ENCODE results near the gene GIPC3.

GIPC3 gene

GRCh38 chr19:3638208-3639193, 53.2 kb downstream of the GIPC3 start:
- DNase-seq (ENCODE audit: low spot score), result no peak

DNA sequence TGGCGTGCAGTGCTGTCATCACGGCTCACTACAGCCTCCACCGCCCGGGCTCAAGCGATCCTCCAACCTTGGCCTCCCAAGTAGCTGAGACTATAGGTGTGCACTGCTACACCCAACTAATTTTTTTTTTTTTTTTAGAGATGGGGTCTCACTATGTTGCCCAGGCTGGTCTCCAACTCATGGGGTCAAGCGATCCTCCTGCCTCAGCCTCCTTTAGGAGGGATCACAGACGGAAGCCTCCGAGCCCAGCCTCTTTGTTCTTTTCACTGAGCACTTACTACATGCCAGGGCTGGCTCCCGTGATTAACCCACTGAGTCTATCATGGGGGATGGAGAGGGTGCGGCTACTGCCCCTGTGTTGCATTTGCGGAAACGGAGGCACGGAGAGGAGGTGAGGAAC, 54.2 kb downstream of the GIPC3 start:
- DNase-seq (ENCODE audit: low spot score), result no peak

DNA sequence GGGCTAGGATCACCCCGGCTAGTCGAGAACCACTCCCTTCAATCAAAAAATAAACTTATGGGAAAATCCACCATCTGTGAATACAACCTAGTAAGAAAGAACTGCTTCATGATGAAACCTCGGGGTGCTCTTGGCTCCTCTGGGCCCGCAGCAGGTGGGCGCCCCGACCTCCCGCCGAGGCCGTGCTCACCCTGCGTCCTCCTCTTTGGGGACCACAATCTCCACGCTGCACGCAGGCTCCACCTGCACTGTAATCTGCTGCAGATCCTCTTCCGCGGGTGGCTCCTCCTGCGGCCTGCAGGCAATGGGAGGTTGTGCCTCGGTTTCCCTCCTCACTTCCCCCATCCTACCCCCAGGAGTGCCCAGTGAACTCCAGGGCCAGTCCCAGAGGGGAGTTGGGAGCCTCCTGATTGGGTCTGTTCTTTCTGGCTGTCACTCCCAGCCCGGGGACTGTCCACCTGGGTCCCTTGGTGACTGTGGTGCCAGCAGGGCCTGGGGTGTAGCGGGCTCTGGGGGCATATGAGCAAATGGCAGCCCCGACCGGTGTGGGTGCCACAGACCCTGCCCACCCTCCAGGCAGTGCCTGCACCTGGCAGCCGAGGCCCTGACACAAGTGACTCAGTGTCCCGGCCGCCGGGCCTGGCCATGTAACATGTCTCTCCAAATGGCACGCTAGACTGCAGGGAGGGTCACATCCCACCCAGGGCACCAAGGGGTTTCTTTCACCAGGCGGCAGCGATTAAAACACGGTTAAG, 56.4 kb downstream of the GIPC3 start:
- DNase-seq (ENCODE audit: low spot score), result no peak

- DNase-seq (ENCODE audit: low spot score), result no peak
Measured at GRCh38 chr19:3642296-3642695, 57.0 kb downstream of the GIPC3 start.
